Endothelial cell of umbilical vein (primary cell): ENCODE measurements around the gene HK1.

Experiments
- EZH2 ChIP-seq: IDR thresholded peaks from 2 replicates; pipeline ENCODE4 v1.6.1; 2012; ENCODE audit warnings: borderline replicate concordance, low read depth, mild to moderate bottlenecking, moderate library complexity, low read length, inconsistent platforms; ENCODE audit not compliant: severe bottlenecking
- FOS ChIP-seq: IDR thresholded peaks from 2 replicates; pipeline ENCODE4 v1.6.1; 2011; ENCODE audit warnings: mild to moderate bottlenecking, low read length, moderate library complexity, borderline replicate concordance; ENCODE audit not compliant: insufficient read depth
- POLR2A ChIP-seq: IDR thresholded peaks from 2 replicates; pipeline ENCODE4 v1.6.1; 2012; ENCODE audit warnings: low read depth, mild to moderate bottlenecking, control low read depth, low read length
- POLR2AphosphoS5 ChIP-seq: IDR thresholded peaks from 2 replicates; pipeline ENCODE4 v1.6.1; 2012; ENCODE audit warnings: low read depth, mild to moderate bottlenecking, control low read depth, low read length, moderate library complexity; ENCODE audit not compliant: insufficient read depth
- TF ChIP-seq, protein P1 (sequence below), 2 donors: IDR thresholded peaks; 1 replicate in 1 of 2; 2 replicates in 1 of 2; pipeline ENCODE4 v1.5.1; 2011; ENCODE audit warnings: low read length in 2 of 2, mild to moderate bottlenecking in 2 of 2, moderate library complexity in 2 of 2, control low read depth in 1 of 2, inconsistent platforms in 1 of 2, low read depth in 1 of 2; ENCODE audit not compliant: insufficient read depth in 1 of 2; ENCODE audit errors: extremely low read depth in 1 of 2

DNA sequence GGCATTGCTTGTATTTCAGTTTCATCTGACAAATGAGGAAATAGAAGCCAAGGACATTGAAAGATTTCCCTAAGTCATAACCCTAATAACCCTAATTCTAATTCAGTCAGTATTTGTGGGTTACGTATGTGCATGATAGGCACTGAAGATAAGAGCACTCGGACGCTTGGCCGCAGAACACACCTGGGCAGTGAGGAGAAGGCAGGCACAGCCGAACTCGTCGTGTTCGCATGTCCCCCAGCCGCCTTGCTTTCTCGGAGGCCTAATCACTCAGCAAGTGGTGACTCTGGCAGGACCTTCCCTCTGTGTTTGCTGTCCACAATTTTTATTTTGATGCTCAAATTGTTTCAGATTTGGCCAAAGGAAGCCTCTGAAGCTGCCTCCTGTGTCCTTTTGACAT, 34.5 kb upstream of the HK1 start:
- TF ChIP-seq, protein P1, sequence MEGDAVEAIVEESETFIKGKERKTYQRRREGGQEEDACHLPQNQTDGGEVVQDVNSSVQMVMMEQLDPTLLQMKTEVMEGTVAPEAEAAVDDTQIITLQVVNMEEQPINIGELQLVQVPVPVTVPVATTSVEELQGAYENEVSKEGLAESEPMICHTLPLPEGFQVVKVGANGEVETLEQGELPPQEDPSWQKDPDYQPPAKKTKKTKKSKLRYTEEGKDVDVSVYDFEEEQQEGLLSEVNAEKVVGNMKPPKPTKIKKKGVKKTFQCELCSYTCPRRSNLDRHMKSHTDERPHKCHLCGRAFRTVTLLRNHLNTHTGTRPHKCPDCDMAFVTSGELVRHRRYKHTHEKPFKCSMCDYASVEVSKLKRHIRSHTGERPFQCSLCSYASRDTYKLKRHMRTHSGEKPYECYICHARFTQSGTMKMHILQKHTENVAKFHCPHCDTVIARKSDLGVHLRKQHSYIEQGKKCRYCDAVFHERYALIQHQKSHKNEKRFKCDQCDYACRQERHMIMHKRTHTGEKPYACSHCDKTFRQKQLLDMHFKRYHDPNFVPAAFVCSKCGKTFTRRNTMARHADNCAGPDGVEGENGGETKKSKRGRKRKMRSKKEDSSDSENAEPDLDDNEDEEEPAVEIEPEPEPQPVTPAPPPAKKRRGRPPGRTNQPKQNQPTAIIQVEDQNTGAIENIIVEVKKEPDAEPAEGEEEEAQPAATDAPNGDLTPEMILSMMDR (IDR thresholded peaks at IDR 0.05; ENCODE audit: extremely low read depth in 1 of 2, insufficient read depth in 1 of 2, low read depth in 1 of 2, low read length in 2 of 2), result no peak
- TF ChIP-seq POLR2A, result no peak
- no peak for TF ChIP-seq EZH2
- no peak for TF ChIP-seq POLR2AphosphoS5
- TF ChIP-seq FOS, result no peak
